Vagina (tissue), 2 donors: ENCODE results near the gene GKN1. TPM values are rescaled to one million over a fixed set of nuclear protein-coding genes. Genes with fewer than 3 reads are reported as not detected.

Source experiments
- DNase-seq, 2 donors: peaks; one replicate each; pipeline ENCODE4 v3.0.0-alpha.2; 2017; ENCODE audit errors: extremely low spot score in 2 of 2
- H3K27ac ChIP-seq: fragments of 200-600 bp; sonication (generic); one replicate; pipeline ENCODE4 v1.5.1; 2019
- H3K27me3 ChIP-seq: fragments of 200-600 bp; sonication (generic); one replicate; pipeline ENCODE4 v1.5.1; 2019
- H3K36me3 ChIP-seq, 2 donors: fragments of 200-600 bp; sonication (generic); one replicate each; pipeline ENCODE4 v1.5.1; 2017 to 2019
- H3K4me1 ChIP-seq: fragments of 200-600 bp; sonication (generic); one replicate; pipeline ENCODE4 v1.5.1; 2019
- H3K4me3 ChIP-seq, 2 donors: fragments of 200-600 bp; sonication (generic); 1 replicate in 1 of 2; 2 replicates in 1 of 2; pipeline ENCODE4 v1.5.1; 2016 to 2019
- H3K9me3 ChIP-seq: fragments of 200-600 bp; sonication (generic); one replicate; pipeline ENCODE4 v1.5.1; 2019
- CTCF ChIP-seq, 3 experiments: fragments of 450-650 bp in 2 of 3; fragments of 200-600 bp in 1 of 3; sonication (generic) in 1 of 3; IDR thresholded peaks; one replicate each; pipeline ENCODE4 v1.5.1; 2017 to 2019; ENCODE audit warnings: antibody characterized with exemption in 3 of 3, mild to moderate bottlenecking in 2 of 3, moderate library complexity in 2 of 3
- POLR2A ChIP-seq, 2 donors: fragments of 450-650 bp; IDR thresholded peaks; one replicate each; pipeline ENCODE4 v1.6.1; 2017; ENCODE audit warnings: antibody characterized with exemption in 2 of 2, mild to moderate bottlenecking in 2 of 2, moderate library complexity in 2 of 2
- POLR2AphosphoS5 ChIP-seq, 2 donors: sonication (generic); formaldehyde crosslinking; IDR thresholded peaks; one replicate each; pipeline ENCODE4 v1.9.0; 2017; ENCODE audit warnings: antibody characterized with exemption in 2 of 2, mild to moderate bottlenecking in 2 of 2, low read depth in 1 of 2; ENCODE audit not compliant: insufficient read depth in 1 of 2
- intact Hi-C: fragments of 100-400 bp; cut with DNase I; formaldehyde crosslinking; loops from one replicate; pipeline ENCODE4 v1.15.1; 2023
- total RNA-seq: library from RNA; depleted of rRNA; stranded (reverse); fragments of >200 nt; gene quantifications from one replicate; pipeline ENCODE4 v1.2.3, GENCODE V29; 2016

Gene GKN1
- total RNA-seq, 1 donor from 2014 or later = not detected

GRCh38 chr2:68974946-68975665, 670 bp downstream of the GKN1 start:
- Histone ChIP-seq H3K9me3 (no peaks in the 10 kb centered on the region), H3K4me1 (no peaks in the 10 kb centered on the region), H3K36me3 (no peaks in the 10 kb centered on the region), H3K27ac (no peak overlapping the region), H3K4me3 (no peak overlapping the region), H3K27me3 (no peaks in the 10 kb centered on the region)
- intact Hi-C loops = no loop called here
- no peak for TF ChIP-seq CTCF (IDR thresholded peaks at IDR 0.05)
- no peak for TF ChIP-seq POLR2AphosphoS5 (IDR thresholded peaks at IDR 0.05; ENCODE audit: insufficient read depth in 1 of 2, low read depth in 1 of 2)
- no peak for TF ChIP-seq POLR2A (IDR thresholded peaks at IDR 0.05)
- no peak for DNase-seq

GRCh38 chr2:68975844-68976243, 1.4 kb downstream of the GKN1 start:
- DNase-seq = no peak
- Histone ChIP-seq H3K4me1 (no peaks in the 10 kb centered on the region), H3K36me3 (no peaks in the 10 kb centered on the region), H3K27me3 (no peaks in the 10 kb centered on the region), H3K27ac (no peak overlapping the region), H3K9me3 (no peaks in the 10 kb centered on the region), H3K4me3 (no peak overlapping the region)
- no peak for TF ChIP-seq POLR2A (IDR thresholded peaks at IDR 0.05)
- no peak for TF ChIP-seq CTCF (IDR thresholded peaks at IDR 0.05)
- TF ChIP-seq POLR2AphosphoS5 (IDR thresholded peaks at IDR 0.05; ENCODE audit: insufficient read depth in 1 of 2, low read depth in 1 of 2) = no peak
- intact Hi-C loops = no loop called here

- Histone ChIP-seq H3K9me3 (no peaks in the 10 kb centered on the region), H3K27me3 (no peaks in the 10 kb centered on the region), H3K27ac (no peak overlapping the region), H3K4me1 (no peaks in the 10 kb centered on the region), H3K36me3 (no peaks in the 10 kb centered on the region), H3K4me3 (no peak overlapping the region)
- TF ChIP-seq CTCF (IDR thresholded peaks at IDR 0.05) = no peak
- TF ChIP-seq POLR2A (IDR thresholded peaks at IDR 0.05) = no peak
- TF ChIP-seq POLR2AphosphoS5 (IDR thresholded peaks at IDR 0.05; ENCODE audit: insufficient read depth in 1 of 2, low read depth in 1 of 2) = no peak
- DNase-seq = no peak
- intact Hi-C loops = no loop called here
Measured at GRCh38 chr2:68977453-68977852, 3.0 kb downstream of the GKN1 start.

GRCh38 chr2:68978098-68978497, 3.7 kb downstream of the GKN1 start:
- no peaks in the 10 kb centered on the region for H3K36me3 ChIP-seq
- no peaks in the 10 kb centered on the region for H3K9me3 ChIP-seq
- H3K27ac ChIP-seq = no peak overlapping the region
- H3K4me3 ChIP-seq = no peak overlapping the region
- TF ChIP-seq POLR2A (IDR thresholded peaks at IDR 0.05) (no peak), POLR2AphosphoS5 (IDR thresholded peaks at IDR 0.05; ENCODE audit: insufficient read depth in 1 of 2, low read depth in 1 of 2) (no peak), CTCF (IDR thresholded peaks at IDR 0.05) (no peak)
- H3K4me1 ChIP-seq = no peaks in the 10 kb centered on the region
- no peaks in the 10 kb centered on the region for H3K27me3 ChIP-seq
- intact Hi-C loops = no loop called here
- no peak for DNase-seq

- Histone ChIP-seq H3K9me3 (no peaks in the 10 kb centered on the region), H3K36me3 (no peaks in the 10 kb centered on the region), H3K27ac (no peak overlapping the region), H3K4me3 (no peak overlapping the region), H3K27me3 (no peaks in the 10 kb centered on the region), H3K4me1 (no peaks in the 10 kb centered on the region)
- TF ChIP-seq POLR2A (IDR thresholded peaks at IDR 0.05) = no peak
- no peak for TF ChIP-seq CTCF (IDR thresholded peaks at IDR 0.05)
- no peak for TF ChIP-seq POLR2AphosphoS5 (IDR thresholded peaks at IDR 0.05; ENCODE audit: insufficient read depth in 1 of 2, low read depth in 1 of 2)
- DNase-seq = no peak
- intact Hi-C loops = no loop called here
Measured at GRCh38 chr2:68980956-68981355, 6.5 kb downstream of the GKN1 start.
